HFFc6 (cell line): ENCODE data around the gene PISD. TPM values are rescaled to one million over a fixed set of nuclear protein-coding genes. Genes with fewer than 3 reads are reported as not detected.

ENCODE experiments used
- DNase-seq: peaks from one replicate; pipeline ENCODE4 v3.0.0-alpha.2; 2018
- H3K27ac Mint-ChIP-seq: 2 replicates; pipeline ENCODE4 v1.8.0; 2020; ENCODE audit warnings: mild to moderate bottlenecking, mixed read lengths
- H3K27me3 Mint-ChIP-seq: 2 replicates; pipeline ENCODE4 v1.8.0; 2021; ENCODE audit warnings: mild to moderate bottlenecking, moderate library complexity, mixed read lengths; ENCODE audit not compliant: insufficient read depth
- H3K36me3 Mint-ChIP-seq: 2 replicates; pipeline ENCODE4 v1.8.0; 2021; ENCODE audit warnings: low read depth, mixed read lengths
- H3K4me1 Mint-ChIP-seq: 2 replicates; pipeline ENCODE4 v1.8.0; 2020; ENCODE audit warnings: low read depth, mixed read lengths
- H3K4me3 Mint-ChIP-seq: 2 replicates; pipeline ENCODE4 v1.8.0; 2020; ENCODE audit warnings: mild to moderate bottlenecking, moderate library complexity, mixed read lengths
- H3K9me3 Mint-ChIP-seq: 2 replicates; pipeline ENCODE4 v1.8.0; 2020; ENCODE audit warnings: mild to moderate bottlenecking, mixed read lengths
- total RNA-seq, 6 experiments: library from RNA; stranded (reverse); fragmentation: NEBNext Ultra II Directional; extraction: Animal tissue kit (Norgen Biotek cat#: 25700); gene quantifications; 2 replicates in 1 of 6; 3 replicates in 5 of 6; pipeline ENCODE4 v1.2.3, GENCODE V29; 2021
- TF ChIP-seq, protein P1 (sequence below): fragments of 200-600 bp; sonication (generic); IDR thresholded peaks from 2 replicates; pipeline ENCODE4 v1.5.0; 2021; ENCODE audit warnings: antibody characterized with exemption, mild to moderate bottlenecking

The PISD gene
- total RNA-seq, 6 experiments from 2014 or later: 38.4 to 47.3 (median 43.3) TPM

- Mint-ChIP-seq H3K27ac (0 out of 2 replicates have a peak overlapping the region, but pooled peaks have one; percentile 8), H3K27me3 (no peaks in the 10 kb centered on the region; the same call in none of the 2 replicates), H3K4me3 (no peak overlapping the region), H3K9me3 (no peaks in the 10 kb centered on the region), H3K4me1 (no peaks in the 10 kb centered on the region), H3K36me3 (peaks cover 5% of the 10 kb centered on the region; the same call in 1 of the 2 replicates)
- DNase-seq: no peak
- TF ChIP-seq, protein P1, sequence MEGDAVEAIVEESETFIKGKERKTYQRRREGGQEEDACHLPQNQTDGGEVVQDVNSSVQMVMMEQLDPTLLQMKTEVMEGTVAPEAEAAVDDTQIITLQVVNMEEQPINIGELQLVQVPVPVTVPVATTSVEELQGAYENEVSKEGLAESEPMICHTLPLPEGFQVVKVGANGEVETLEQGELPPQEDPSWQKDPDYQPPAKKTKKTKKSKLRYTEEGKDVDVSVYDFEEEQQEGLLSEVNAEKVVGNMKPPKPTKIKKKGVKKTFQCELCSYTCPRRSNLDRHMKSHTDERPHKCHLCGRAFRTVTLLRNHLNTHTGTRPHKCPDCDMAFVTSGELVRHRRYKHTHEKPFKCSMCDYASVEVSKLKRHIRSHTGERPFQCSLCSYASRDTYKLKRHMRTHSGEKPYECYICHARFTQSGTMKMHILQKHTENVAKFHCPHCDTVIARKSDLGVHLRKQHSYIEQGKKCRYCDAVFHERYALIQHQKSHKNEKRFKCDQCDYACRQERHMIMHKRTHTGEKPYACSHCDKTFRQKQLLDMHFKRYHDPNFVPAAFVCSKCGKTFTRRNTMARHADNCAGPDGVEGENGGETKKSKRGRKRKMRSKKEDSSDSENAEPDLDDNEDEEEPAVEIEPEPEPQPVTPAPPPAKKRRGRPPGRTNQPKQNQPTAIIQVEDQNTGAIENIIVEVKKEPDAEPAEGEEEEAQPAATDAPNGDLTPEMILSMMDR: no peak
Measured at GRCh38 chr22:31615940-31616314, 46.1 kb downstream of the PISD start.

DNA sequence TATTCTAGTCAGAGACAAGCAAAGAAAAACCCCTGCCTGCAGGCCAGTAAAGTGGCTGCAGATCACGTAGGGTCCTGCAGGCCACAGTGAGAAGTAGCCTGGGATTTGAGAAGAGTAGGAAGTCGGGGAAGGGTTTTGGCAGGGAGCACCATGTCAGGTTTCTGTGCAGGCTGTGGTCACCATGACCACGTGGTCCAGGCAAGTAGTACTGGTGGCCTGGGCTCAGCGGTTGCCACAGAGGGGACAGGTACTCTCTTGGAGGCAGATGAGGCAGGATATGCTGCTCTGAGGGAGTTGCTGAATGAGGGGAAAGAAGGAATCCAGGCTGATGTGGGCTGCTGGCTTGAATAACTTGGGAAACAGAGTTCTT lies 46.5 kb downstream of the PISD start:
- peaks cover 5% of the 10 kb centered on the region; the same call in 1 of the 2 replicates for H3K36me3 Mint-ChIP-seq
- 0 out of 2 replicates have a peak overlapping the region, but pooled peaks have one; percentile 8 for H3K27ac Mint-ChIP-seq
- no peaks in the 10 kb centered on the region for H3K4me1 Mint-ChIP-seq
- no peaks in the 10 kb centered on the region; the same call in none of the 2 replicates for H3K27me3 Mint-ChIP-seq
- no peak for DNase-seq
- no peak overlapping the region for H3K4me3 Mint-ChIP-seq
- TF ChIP-seq, protein P1: no peak
- H3K9me3 Mint-ChIP-seq: no peaks in the 10 kb centered on the region

DNA sequence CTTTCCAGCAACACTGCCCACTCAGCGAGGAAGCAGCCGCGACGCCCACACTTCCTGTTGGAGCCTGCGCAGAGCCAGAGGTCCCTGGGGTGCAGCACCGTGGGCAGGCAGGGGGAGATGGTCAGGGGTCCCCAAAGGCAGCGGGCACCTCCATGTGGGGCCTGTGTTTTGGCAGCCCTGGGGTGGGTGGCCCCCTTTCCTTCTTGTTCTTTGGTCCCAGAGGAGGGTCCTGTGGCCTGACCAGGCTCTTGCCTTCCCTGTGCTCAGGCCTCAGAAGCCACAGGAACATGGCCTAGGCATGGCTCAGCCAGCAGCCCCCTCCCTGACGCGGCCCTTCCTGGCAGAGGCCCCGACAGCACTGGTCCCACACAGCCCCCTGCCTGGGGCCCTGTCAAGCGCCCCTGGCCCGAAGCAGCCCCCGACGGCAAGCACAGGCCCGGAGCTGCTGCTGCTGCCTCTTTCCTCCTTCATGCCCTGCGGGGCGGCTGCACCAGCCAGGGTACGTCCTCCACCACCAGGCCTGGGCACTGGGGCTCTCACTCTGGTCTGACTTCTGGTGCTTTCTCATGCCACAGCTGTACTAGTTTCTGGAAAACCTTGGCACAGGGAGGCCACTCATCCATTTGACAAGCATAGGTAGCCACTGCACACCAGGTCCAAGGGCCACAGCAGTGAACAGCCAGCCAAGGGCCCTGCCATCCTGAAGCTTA lies 47.1 kb downstream of the PISD start:
- no peaks in the 10 kb centered on the region; the same call in none of the 2 replicates for H3K27me3 Mint-ChIP-seq

GRCh38 chr22:31613904-31614296 lies 48.1 kb downstream of the PISD start:
- TF ChIP-seq, protein P1: no peak
- no peak overlapping the region for H3K4me3 Mint-ChIP-seq
- no peaks in the 10 kb centered on the region; the same call in 1 of the 2 replicates for H3K27me3 Mint-ChIP-seq
- H3K9me3 Mint-ChIP-seq: no peaks in the 10 kb centered on the region
- H3K27ac Mint-ChIP-seq: no peak overlapping the region; the same call in 1 of the 2 replicates
- H3K36me3 Mint-ChIP-seq: peaks cover 5% of the 10 kb centered on the region; the same call in 1 of the 2 replicates
- H3K4me1 Mint-ChIP-seq: no peaks in the 10 kb centered on the region
- DNase-seq: no peak

More for the DNA sequence above, 47.1 kb downstream of the PISD start:
- TF ChIP-seq, protein P1: no peak
- DNase-seq: no peak
- no peaks in the 10 kb centered on the region for H3K9me3 Mint-ChIP-seq
- H3K36me3 Mint-ChIP-seq: peaks cover 5% of the 10 kb centered on the region; the same call in 1 of the 2 replicates
- H3K27ac Mint-ChIP-seq: no peak overlapping the region
- no peaks in the 10 kb centered on the region for H3K4me1 Mint-ChIP-seq
- H3K4me3 Mint-ChIP-seq: no peak overlapping the region

DNA sequence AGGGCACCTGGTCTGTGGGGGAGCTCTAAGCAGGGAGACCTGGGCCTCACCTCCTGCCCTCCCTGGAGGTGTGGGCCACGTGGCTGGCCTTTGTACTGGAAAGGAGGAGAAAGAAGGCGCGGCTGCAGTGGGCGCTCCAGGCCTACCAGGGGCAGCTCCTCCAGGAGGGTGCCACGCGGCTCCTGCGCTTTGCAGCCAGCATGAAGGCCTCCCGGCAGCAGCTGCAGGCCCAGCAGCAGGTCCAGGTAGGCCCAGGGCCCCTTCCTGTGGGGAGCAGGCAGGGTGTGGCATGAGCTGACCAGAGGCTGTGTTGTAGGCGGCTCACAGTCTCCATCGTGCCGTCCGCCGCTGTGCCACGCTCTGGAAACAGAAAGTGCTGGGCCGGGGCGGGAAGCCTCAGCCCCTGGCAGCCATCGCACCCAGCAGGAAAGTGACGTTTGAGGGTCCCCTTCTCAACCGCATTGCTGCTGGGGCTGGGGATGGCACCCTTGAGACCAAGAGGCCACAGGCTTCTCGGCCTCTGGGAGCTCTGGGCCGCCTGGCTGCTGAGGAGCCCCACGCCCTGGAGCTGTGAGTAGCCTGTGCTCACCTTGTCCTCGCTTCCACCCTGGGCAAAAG lies 48.6 kb downstream of the PISD start:
- peak overlapping the region; percentile 16; the same call in 1 of the 2 replicates for H3K27ac Mint-ChIP-seq
- H3K36me3 Mint-ChIP-seq: peaks cover 5% of the 10 kb centered on the region; the same call in 1 of the 2 replicates
- H3K9me3 Mint-ChIP-seq: no peaks in the 10 kb centered on the region
- H3K4me3 Mint-ChIP-seq: no peak overlapping the region
- no peaks in the 10 kb centered on the region for H3K4me1 Mint-ChIP-seq
- DNase-seq: no peak
- TF ChIP-seq, protein P1: no peak
- no peaks in the 10 kb centered on the region; the same call in 1 of the 2 replicates for H3K27me3 Mint-ChIP-seq
